Keratinocyte (primary cell): ENCODE results near the gene COL13A1.

Experiments
- CTCF ChIP-seq, 3 experiments: IDR thresholded peaks in 1 of 3; conservative IDR thresholded peaks in 1 of 3; optimal IDR thresholded peaks in 1 of 3; 2 replicates in 2 of 3; 3 replicates in 1 of 3; pipeline versions ENCODE3 to v1.5.1; 2011; ENCODE audit warnings: low read length in 3 of 3, mild to moderate bottlenecking in 3 of 3, moderate library complexity in 2 of 3, control low read depth in 1 of 3, inconsistent platforms in 1 of 3; ENCODE audit not compliant: insufficient read depth in 2 of 3; ENCODE audit errors: extremely low read depth in 1 of 3
- EZH2 ChIP-seq: IDR thresholded peaks from one replicate; pipeline ENCODE4 v1.6.1; 2012; ENCODE audit warnings: inconsistent platforms, mild to moderate bottlenecking, low read length, moderate library complexity

- no peak for TF ChIP-seq CTCF (optimal IDR thresholded peaks at IDR 0.05 in 1 of 3, IDR thresholded peaks at IDR 0.05 in 1 of 3, conservative IDR thresholded peaks at IDR 0.05 in 1 of 3; ENCODE audit: extremely low read depth in 1 of 3, insufficient read depth in 2 of 3, low read length in 3 of 3)
- no peak for TF ChIP-seq EZH2
Observed at GRCh38 chr10:69907517-69907916, 105.8 kb downstream of the COL13A1 start.
